ENCODE data around the gene CLN5.

GRCh38 chr13:77000475-77000874 is 8.6 kb downstream of the CLN5 start:
- no peak for TF ChIP-seq CTCF (IDR thresholded peaks at IDR 0.05; ENCODE audit: low read depth, low read length)
- TF ChIP-seq EZH2phosphoT487 (IDR thresholded peaks at IDR 0.05; ENCODE audit: low read depth): no peak

Measured in OCI-LY3 (cell line).